GM19238 (cell line): ENCODE measurements around the gene TCERG1.
"Not testable (repeated sequence)": the region's sequence is repeated elsewhere in the genome, so short reads cannot be mapped to it uniquely, and the experiment has no call there.

Source experiments
- DNase-seq: peaks from one replicate; pipeline ENCODE4 v3.0.0; 2011; ENCODE audit warnings: low spot score; ENCODE audit not compliant: insufficient read length

The TCERG1 gene

DNA sequence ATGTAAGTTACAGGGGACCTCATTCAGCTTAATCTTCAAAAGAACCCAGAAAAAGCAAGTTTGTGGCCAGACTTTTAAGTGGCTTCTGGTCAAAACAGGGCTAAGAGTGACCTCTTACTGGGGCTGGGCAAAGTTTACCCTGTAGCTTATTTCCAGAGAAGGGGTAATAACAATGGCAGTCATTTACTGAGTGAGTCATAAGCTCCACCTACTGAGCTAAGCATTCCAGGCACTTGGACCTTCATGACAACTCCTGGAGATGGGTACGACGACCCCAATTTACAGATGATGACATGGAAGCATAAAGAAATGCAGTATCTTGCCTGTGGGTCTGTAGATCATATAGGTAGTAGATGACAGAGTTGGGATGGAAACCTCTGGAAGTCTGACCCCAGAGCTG lies 73.6 kb downstream of the TCERG1 start:
- DNase-seq, result no peak

DNA sequence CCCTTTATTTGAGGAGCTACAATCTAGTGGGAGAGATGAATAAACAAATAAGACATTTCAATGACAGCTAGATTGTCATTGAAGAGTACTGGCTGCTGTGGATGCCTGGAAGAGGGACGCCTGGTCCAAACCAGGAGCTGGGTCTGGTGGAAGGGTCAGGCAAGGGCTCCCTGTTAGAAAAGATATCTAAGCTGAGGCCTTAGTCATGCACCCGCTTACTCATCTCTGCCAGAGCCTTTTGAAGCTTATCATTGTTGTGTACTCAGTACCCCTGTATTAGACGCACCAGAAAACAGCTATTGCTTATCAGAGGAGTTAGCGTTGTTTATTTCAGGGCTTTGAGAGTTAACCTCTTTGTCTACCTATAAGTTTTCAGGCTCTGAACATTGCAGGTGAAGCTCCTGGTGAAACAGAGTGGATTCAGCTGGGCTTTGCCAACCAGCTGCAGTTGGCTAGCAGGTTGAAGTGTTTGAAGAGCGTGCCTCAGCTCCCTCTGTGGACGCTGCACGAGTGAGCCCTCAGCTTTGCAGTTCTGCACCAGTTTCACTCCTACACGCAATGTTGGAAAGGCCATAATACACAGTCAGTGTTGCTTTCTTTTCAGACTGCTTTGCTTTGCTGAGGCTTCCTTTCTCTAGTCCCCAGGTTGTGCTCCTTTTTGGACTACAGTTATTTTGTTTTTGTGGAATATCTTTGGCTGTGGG lies 74.4 kb downstream of the TCERG1 start:
- no peak for DNase-seq

DNA sequence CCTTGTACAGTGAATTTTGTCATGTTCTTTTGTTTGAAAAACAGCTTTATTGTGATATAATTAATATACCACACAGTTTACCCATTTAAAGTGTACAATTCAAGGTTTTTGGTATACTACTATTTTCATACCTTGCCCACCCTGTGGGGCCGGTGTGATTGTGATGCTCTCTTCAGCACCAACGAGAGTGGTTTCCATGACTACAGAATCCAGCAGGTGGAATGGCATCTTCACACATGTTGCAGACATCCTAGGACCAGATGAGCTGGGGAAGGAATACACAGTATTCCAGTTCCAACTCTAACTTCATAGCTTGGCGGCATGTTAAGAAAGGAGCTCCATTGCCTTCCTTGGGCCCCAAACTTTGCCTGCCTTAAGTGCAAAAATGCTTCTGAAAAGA lies 76.6 kb downstream of the TCERG1 start:
- DNase-seq, result no peak

DNA sequence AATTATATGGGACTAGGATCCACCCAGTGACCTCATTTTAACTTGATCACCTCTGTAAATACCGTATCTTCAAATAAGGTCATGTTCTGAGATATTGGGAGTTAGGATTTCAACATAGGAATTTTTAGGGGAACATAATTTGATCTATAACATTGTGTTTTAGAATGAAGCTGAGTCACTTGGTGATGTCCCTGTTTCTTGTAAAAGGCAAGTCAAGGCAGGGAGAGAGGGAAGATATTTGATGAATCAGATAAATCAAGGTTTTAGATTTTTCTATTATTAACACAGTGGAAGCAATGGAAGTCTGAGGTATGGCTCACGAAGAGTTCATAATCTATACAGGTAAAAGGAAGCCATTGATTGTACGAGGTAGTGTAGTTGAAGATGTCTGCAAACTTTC lies 80.7 kb downstream of the TCERG1 start:
- no peak for DNase-seq

DNA sequence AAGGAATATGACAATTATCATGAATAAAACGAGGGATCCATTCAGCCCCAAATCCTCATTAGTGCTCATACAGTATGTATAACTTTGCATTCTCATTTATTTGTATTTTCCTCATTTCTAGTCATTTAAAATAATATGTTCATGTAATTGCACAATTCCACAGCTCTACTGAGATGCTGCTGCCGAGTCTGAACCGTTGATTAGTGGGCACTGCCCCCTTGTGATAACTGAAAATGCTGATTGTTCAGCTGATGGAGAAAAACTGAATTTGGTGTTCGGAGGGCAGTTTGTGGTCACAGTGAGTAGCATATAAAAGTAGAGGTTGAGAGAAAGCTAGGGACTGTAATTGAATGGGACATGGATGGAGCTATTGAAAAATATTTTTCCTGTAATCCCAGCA lies 81.1 kb downstream of the TCERG1 start:
- DNase-seq, result no peak

DNA sequence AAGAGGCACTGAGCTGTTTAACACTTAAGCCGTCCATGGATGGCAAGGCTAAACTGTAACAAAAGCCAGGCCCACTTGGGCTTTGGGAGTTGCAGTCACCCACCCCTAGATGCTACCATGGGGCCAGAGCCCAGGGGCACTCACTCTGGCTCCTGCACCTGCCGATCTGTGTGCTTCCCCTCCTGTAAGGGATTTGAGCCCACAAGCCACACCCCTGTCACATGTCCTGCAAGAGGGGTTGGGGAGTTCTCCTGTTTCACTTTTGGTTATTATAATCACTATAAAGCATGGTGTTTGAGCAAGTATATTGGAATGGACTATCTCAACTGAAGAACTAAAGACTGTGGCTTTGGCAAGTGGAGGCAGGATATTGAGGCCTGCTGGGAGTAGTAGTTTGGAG lies 82.9 kb downstream of the TCERG1 start:
- DNase-seq, result no peak

DNA sequence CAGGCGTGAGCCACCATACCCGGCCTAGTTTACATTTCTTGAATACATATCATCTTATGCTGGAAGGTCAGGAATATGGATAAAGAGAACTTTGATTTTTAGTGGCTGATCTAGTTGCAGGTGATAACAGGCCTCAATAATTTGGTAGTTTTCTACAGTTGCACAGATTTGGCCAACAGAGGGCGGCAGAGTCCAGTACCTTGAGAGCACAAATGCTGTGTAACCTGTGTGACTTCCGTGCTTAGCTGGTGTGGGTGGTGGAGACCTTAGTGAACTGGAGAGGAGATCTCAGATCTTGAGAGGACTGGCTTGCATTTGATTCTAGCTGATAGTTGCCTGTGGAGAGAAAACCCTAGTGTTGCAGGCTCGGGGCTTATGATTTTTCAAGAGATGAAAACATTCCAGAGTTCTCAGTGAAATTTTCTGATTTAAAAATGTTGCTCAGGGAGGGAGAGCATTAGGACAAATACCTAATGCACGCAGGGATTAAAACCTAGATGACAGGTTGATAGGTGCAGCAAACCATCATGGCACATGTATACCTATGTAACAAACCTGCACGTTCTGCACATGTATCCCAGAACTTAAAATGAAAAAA lies 86.2 kb downstream of the TCERG1 start:
- peak; percentile 43 for DNase-seq

DNA sequence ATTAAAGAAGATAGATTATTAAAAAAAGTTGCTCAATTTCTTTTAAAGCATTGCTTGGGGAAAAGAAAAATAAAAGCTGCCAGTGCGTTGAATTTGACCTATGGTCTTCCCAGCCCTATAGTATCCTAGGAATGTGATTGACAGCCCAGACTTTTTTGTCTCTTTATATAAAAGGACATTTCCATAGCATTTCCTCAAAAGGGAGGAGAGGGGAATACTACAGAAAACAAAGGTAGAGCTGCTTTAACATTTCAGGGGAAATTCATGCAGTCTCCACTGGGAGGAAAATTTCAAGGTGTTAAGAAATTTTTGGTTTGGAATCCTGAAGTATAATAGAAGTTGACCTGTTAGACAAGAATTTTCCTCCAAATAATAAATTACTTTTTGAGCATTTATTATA lies 86.7 kb downstream of the TCERG1 start:
- DNase-seq, result no peak

DNA sequence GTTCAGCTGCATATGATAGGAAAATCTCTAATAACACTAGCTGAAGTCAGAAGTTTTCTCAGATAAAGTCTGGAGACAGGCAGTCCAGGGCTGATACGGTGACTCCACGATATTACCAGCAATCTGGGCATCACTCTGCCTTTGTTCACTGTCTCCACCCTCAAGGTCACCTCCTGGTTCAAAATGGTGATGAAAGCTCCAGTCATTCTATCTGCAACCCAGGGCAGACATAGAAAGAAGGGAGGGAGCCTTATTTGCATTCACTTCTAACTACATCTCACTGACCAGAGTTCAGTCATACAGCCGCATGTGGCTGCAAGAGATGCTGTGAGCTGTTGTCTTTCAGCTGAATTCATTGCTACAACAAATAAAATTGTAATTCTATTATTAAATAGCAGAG lies 91.3 kb downstream of the TCERG1 start:
- no peak for DNase-seq

DNA sequence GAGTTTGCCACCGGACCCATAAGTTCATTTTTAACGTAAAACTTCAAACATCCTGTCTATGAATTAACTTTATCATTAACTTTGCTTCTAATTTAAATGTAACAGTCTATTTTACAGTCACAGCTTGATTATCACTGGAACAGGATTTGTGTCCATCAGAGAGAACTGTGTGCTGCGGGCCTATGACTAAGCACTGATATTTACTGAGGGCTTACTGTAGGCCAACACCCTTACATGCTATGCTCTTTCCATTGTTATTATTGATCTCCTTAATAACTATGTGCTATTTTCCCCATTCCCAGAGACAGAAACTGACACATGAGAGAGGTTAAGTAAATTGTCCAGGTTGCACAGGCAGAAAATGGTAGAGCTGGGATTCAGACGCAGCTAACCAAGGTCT lies 92.8 kb downstream of the TCERG1 start:
- DNase-seq, result no peak

DNA sequence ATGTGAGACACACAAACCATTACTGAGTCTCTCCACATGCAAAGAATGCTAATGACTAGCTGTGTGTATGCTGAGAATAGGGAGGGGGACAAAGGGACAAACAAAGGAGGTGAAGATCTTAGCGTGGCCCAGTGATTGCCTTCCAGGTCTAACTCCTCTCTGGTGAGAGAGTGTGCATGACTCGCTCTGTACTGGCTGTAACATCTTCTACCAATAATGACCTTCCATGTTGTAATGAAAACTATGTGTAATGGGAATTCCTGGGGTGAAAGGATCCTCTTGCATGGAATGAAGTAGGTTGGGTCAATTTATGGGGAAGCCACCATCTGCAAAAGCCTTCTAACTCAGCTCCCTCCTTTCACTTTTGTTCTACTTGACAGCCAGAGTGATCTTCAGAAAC lies 93.3 kb downstream of the TCERG1 start:
- DNase-seq, result no peak

DNA sequence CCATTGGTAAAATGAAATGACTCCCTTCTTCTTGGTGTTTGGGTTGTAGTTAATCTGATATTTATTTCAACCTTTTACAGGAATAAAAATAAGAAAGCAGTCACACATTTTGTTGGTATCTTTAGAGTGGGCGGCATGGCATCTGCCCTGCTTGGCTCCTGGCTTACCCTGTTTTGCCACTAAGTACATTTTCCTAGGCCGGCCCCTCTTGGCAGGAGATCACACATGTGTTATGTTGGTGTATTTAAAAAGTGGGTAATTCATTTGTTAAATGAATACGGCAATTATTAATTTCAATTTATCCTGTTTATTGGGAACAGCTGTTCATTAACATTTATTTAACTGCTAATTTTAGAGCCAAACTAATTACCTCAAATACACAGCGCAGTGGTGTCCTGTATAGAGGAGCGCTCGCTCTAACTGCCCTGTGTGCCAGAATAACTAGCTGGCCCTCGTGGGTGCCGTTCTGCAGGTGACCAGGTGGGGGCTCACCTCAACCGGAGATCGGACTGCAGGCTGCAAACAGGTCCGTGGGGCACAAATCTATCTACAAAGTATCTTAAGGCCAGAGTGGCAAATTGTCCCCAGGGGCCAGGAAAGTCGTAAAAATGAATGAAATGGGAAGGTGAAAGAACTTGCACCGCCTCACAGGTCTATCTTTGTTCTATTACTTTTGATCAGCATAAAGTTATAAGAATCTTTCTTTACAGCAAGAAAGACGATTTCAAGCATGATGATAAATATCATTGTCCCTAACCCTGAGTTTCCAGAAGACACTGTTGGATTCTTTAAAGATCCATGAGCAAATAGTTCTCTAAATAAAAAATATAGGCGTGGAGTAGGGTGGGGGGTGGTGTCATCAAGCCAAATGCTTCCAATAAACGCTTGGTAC lies 95.1 kb downstream of the TCERG1 start:
- peak; percentile 51 for DNase-seq

DNA sequence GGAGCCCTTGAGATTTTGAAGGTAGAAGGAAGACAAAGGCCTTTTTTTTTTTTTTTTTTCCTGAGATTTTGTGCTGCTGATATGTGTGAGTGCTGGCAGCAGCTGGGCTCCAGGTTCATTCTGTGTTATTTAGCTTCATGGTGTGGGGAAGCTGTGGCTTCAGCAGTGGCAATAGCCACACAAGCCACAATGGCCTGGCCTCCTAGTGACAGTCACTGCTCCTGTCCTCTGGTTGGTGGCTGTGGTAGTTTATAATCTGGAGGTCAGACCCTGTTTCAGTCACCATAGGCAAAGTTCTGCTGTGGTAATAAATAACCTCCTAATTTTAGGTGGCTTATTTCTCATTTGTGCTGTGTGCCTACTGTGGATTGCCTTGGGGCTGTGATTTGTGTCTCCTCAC lies 97.1 kb downstream of the TCERG1 start:
- no peak for DNase-seq

DNA sequence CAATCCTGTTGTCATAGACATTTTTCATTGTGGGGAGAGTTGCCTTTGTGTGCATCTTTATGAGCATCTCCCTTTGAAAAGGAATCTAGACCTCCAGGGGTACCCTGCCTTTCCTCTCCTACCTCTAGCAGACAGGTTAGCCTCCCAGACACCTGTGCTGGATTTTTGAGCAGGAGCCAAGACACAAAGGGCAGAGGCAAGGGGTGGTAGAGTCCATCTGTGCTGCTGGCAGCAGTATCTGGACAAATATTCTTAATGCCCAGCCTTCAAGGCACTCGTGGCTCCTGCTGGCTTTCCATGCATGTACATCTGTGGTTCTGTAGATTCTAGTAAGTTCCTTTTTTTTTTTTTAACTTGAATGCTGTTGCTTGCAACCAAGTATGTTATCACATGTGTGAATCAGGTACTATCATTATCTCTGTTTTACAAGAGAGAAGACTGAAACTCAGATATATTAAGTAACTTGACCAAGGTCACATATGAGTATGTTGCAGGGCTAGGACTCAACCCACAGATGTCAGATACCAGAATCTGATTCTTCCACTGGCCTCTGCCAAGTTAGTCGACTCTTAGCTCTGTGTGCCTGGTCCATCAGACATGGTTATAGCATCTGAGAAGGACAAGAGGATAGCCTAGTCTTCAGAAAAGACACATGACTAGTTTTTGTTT lies 101.8 kb downstream of the TCERG1 start:
- DNase-seq, result no peak

DNA sequence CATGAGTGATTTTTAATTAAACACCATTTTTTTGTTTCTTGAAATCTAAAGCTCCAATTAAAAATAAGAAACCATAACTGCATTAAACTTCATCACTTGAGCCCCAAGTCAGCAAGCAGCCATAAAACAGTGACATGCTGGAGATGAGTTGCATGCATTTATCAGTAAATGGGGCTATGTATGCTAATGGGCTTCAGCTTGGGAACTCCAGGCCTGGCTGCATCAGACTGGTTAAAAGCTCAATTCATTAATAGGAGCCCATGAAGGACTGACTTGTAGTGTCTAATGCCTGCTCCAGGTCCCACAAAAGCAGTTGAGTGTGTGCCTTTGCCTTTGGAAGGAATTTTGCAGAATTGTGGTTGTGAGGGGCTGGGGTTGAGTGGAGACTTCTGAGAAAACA lies 102.5 kb downstream of the TCERG1 start:
- no peak for DNase-seq

DNA sequence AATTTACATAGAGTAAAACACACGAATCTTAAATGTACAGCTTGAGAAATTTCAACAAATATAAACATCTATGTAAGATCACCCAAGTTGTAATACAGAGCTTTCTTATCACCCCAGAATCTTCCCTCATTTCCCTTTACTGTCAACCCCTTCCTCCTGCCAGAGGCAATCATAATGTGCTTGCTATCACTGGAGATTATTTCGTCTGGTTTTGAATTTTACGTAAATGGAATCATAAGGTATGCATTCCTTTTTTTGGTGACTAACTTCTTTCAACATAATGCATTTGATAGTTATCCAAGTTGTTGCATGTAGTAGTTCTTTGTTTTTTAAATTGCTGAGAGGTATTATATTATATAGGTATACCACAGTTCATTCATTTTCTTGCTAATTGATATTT lies 106.3 kb downstream of the TCERG1 start:
- no peak for DNase-seq

DNA sequence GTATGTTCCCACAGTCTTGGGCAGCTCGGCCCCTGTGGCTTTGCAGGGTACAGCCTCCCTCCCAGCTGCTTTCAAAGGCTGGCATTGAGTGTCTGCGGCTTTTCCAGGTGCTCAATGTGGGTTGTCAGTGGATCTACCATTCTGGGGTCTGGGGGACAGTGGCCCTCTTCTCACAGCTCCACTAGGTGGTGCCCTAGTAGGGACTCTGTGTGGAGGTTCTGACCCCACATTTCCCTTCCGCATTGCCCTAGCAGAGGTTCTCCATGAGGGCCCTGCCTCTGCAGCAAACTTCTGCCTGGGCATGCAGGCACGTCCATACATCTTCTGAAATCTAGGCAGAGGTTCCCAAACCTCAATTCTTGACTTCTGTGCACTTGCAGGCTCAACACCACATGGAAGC lies 109.8 kb downstream of the TCERG1 start:
- DNase-seq, result not testable (repeated sequence)

DNA sequence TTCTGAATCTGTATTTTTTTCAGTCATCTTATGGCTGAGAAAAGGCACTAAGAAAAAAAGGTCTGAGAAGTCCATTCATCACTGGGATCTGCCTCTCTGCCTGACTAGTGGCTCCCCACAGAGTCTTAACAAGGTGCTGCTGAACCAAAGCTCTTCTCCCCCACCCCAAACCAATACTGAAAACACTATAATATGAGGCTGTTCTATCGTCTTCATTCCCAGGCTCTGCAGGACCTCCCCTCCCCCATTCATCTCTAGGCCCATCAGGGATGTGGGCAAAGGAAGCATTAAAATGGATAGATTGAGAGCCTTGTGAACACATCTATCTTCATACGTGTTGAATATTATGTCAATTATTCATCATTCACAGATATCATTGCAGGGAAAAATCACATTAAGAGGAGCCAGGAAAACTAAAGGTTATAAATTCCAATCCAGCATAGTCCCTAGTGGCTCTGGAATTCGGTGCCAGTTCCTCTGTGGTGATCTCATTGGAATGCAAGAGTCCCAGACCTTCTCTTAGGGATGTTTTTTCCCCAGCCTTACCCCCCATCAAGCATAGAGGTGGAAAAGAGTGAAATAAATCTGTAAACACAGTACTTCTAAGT lies 113.2 kb downstream of the TCERG1 start:
- DNase-seq, result no peak
